Measurements from ENCODE around the gene CTBP2. TPM values are rescaled to one million over a fixed set of nuclear protein-coding genes. Genes with fewer than 3 reads are reported as not detected.

The CTBP2 gene
- total RNA-seq, 2 experiments from 2014 or later, result 0.17 TPM; not detected in 1

DNA sequence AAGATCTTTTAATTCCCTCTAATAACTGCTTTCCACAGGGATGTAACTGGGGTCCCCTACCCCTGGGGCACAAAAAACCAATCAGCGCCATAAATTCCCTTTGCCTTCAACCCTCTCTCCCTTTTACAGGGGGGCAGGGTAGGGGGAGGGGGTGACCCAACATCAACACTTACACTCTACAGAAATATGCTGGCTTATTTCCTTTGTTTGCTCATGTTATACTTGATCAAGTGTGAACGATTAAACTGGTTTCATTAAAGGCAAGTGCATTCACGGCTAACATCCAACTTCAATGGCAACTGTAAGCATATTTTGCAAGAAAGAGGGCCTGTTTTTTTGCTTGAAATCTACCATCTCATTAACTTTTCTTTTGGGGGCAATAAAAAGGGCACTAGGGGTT is 2.9 kb downstream of the CTBP2 start:
- Histone ChIP-seq H3K27ac (ENCODE audit: low read depth in 1 of 2, low read length in 2 of 2) (no peak overlapping the region), H3K27me3 (ENCODE audit: control insufficient read depth in 1 of 2, insufficient read depth in 2 of 2, low read length in 2 of 2) (peaks cover 53 to 70% of the 10 kb centered on the region in 2 experiments), H3K4me3 (ENCODE audit: low read length) (no peak overlapping the region), H3K4me1 (ENCODE audit: insufficient read depth, low read length) (peaks cover 3% of the 10 kb centered on the region), H3K9me3 (ENCODE audit: control insufficient read depth in 1 of 2, insufficient read depth in 1 of 2, low read length in 2 of 2) (peaks cover 0 to 12% of the 10 kb centered on the region in 2 experiments), H3K36me3 (ENCODE audit: insufficient read depth, low read length) (no peaks in the 10 kb centered on the region)
- Mint-ChIP-seq H3K27me3 (peaks cover 60% of the 10 kb centered on the region), H3K27ac (no peak overlapping the region), H3K4me1 (ENCODE audit: low read depth) (peaks cover 6% of the 10 kb centered on the region), H3K4me3 (peak overlapping the region; percentile 63), H3K9me3 (no peaks in the 10 kb centered on the region), H3K36me3 (ENCODE audit: low read depth) (no peaks in the 10 kb centered on the region)
- CTCF ChIA-PET, result no interaction called here
- intact Hi-C loops (cut with DNase I, micrococcal nuclease), result no loop called here
- POLR2A ChIA-PET, result no interaction called here
- no peak for ATAC-seq (ENCODE audit: poor library complexity)
- no peak for DNase-seq
- TF ChIP-seq, protein P1, sequence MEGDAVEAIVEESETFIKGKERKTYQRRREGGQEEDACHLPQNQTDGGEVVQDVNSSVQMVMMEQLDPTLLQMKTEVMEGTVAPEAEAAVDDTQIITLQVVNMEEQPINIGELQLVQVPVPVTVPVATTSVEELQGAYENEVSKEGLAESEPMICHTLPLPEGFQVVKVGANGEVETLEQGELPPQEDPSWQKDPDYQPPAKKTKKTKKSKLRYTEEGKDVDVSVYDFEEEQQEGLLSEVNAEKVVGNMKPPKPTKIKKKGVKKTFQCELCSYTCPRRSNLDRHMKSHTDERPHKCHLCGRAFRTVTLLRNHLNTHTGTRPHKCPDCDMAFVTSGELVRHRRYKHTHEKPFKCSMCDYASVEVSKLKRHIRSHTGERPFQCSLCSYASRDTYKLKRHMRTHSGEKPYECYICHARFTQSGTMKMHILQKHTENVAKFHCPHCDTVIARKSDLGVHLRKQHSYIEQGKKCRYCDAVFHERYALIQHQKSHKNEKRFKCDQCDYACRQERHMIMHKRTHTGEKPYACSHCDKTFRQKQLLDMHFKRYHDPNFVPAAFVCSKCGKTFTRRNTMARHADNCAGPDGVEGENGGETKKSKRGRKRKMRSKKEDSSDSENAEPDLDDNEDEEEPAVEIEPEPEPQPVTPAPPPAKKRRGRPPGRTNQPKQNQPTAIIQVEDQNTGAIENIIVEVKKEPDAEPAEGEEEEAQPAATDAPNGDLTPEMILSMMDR (IDR thresholded peaks at IDR 0.05), result no peak

- TF ChIP-seq, protein P1 (IDR thresholded peaks at IDR 0.05), result no peak
- ATAC-seq (ENCODE audit: poor library complexity) (no peak), DNase-seq (no peak)
- H3K4me3 Mint-ChIP-seq, result no peak overlapping the region
- H3K36me3 Mint-ChIP-seq (ENCODE audit: low read depth), result no peaks in the 10 kb centered on the region
- no peaks in the 10 kb centered on the region for H3K9me3 Mint-ChIP-seq
- H3K4me1 ChIP-seq (ENCODE audit: insufficient read depth, low read length), result peaks cover 3% of the 10 kb centered on the region
- intact Hi-C loops (cut with DNase I, micrococcal nuclease), result no loop called here
- H3K4me1 Mint-ChIP-seq (ENCODE audit: low read depth), result peaks cover 6% of the 10 kb centered on the region
- peaks cover 63% of the 10 kb centered on the region for H3K27me3 Mint-ChIP-seq
- H3K27ac Mint-ChIP-seq, result no peak overlapping the region
- CTCF ChIA-PET, result no interaction called here
- H3K27ac ChIP-seq (ENCODE audit: low read depth in 1 of 2, low read length in 2 of 2), result no peak overlapping the region
- POLR2A ChIA-PET, result no interaction called here
- no peaks in the 10 kb centered on the region for H3K36me3 ChIP-seq (ENCODE audit: insufficient read depth, low read length)
- peaks cover 51 to 70% of the 10 kb centered on the region in 2 experiments for H3K27me3 ChIP-seq (ENCODE audit: control insufficient read depth in 1 of 2, insufficient read depth in 2 of 2, low read length in 2 of 2)
- H3K4me3 ChIP-seq (ENCODE audit: low read length), result no peak overlapping the region
- peaks cover 0 to 11% of the 10 kb centered on the region in 2 experiments for H3K9me3 ChIP-seq (ENCODE audit: control insufficient read depth in 1 of 2, insufficient read depth in 1 of 2, low read length in 2 of 2)
Observed at GRCh38 chr10:125156739-125157480, 3.5 kb downstream of the CTBP2 start.

- ChIA-PET CTCF (no interaction called here), POLR2A (no interaction called here)
- TF ChIP-seq, protein P1 (IDR thresholded peaks at IDR 0.05), result no peak
- Mint-ChIP-seq H3K36me3 (ENCODE audit: low read depth) (no peaks in the 10 kb centered on the region), H3K4me1 (ENCODE audit: low read depth) (peaks cover 6% of the 10 kb centered on the region), H3K27ac (no peak overlapping the region), H3K9me3 (no peaks in the 10 kb centered on the region), H3K27me3 (peaks cover 65% of the 10 kb centered on the region), H3K4me3 (no peak overlapping the region)
- no peak for ATAC-seq (ENCODE audit: poor library complexity)
- peaks cover 0 to 15% of the 10 kb centered on the region in 2 experiments for H3K9me3 ChIP-seq (ENCODE audit: control insufficient read depth in 1 of 2, insufficient read depth in 1 of 2, low read length in 2 of 2)
- H3K27me3 ChIP-seq (ENCODE audit: control insufficient read depth in 1 of 2, insufficient read depth in 2 of 2, low read length in 2 of 2), result peaks cover 48 to 64% of the 10 kb centered on the region in 2 experiments
- H3K4me3 ChIP-seq (ENCODE audit: low read length), result no peak overlapping the region
- DNase-seq, result no peak
- H3K27ac ChIP-seq (ENCODE audit: low read depth in 1 of 2, low read length in 2 of 2), result no peak overlapping the region
- intact Hi-C loops (cut with DNase I, micrococcal nuclease), result no loop called here
- H3K4me1 ChIP-seq (ENCODE audit: insufficient read depth, low read length), result peaks cover 3% of the 10 kb centered on the region
- no peaks in the 10 kb centered on the region for H3K36me3 ChIP-seq (ENCODE audit: insufficient read depth, low read length)
Observed at GRCh38 chr10:125156196-125156595, 4.2 kb downstream of the CTBP2 start.

Measured in CD4-positive, alpha-beta T cell (primary cell).